ENCODE results near the gene SOCS1.

SOCS1 gene

GRCh38 chr16:11259655-11260595 lies 3.9 kb upstream of the SOCS1 start:
- no peak for DNase-seq

- peak; percentile 64 for DNase-seq
Measured at GRCh38 chr16:11258553-11259492, 2.8 kb upstream of the SOCS1 start.

- peak; percentile 85 for DNase-seq
Measured at GRCh38 chr16:11257131-11257938, 1.3 kb upstream of the SOCS1 start.

GRCh38 chr16:11256661-11257130 lies 692 bp upstream of the SOCS1 start:
- peak; percentile 80 for DNase-seq

- peak; percentile 69 for DNase-seq
Measured at GRCh38 chr16:11254913-11255736, 879 bp downstream of the SOCS1 start.

- DNase-seq, result no peak
Measured at GRCh38 chr16:11253995-11254912, 1.8 kb downstream of the SOCS1 start.

GRCh38 chr16:11253009-11253994 lies 2.7 kb downstream of the SOCS1 start:
- no peak for DNase-seq

- DNase-seq, result no peak
Measured at GRCh38 chr16:11252482-11252931, 3.5 kb downstream of the SOCS1 start.

- DNase-seq, result no peak
Measured at GRCh38 chr16:11251525-11252481, 4.2 kb downstream of the SOCS1 start.

GRCh38 chr16:11250786-11251524 lies 5.0 kb downstream of the SOCS1 start:
- no peak for DNase-seq

- DNase-seq, result no peak
Measured at GRCh38 chr16:11250091-11250785, 5.8 kb downstream of the SOCS1 start.

GRCh38 chr16:11249233-11250061 lies 6.6 kb downstream of the SOCS1 start:
- no peak for DNase-seq

GRCh38 chr16:11248133-11248532 lies 7.9 kb downstream of the SOCS1 start:
- no peak for DNase-seq

- DNase-seq, result no peak
Measured at GRCh38 chr16:11245988-11246387, 10.0 kb downstream of the SOCS1 start.

- DNase-seq, result no peak
Measured at GRCh38 chr16:11245222-11245737, 10.7 kb downstream of the SOCS1 start.

Measured in femur (tissue), 1 donor.